Endothelial cell of umbilical vein (primary cell): ENCODE results near the gene ROBO2. TPM values are rescaled to one million over a fixed set of nuclear protein-coding genes. Genes with fewer than 3 reads are reported as not detected.

ENCODE experiments used
- BruUV-seq: library from RNA; stranded (reverse); fragments of 400-500 nt; replicated peaks from 2 replicates; lab custom pipeline; 2021; lab: Mats Ljungman, UMichigan
- CTCF ChIA-PET: fragments of 300-600, 350-600 bp; sonication (Branson Sonifier 250); formaldehyde crosslinking; loops from one replicate; lab custom pipeline; 2021; ENCODE audit warnings: antibody characterized with exemption, inconsistent platforms; lab: Charles Lee
- POLR2A ChIA-PET: fragments of 300-600, 350-600 bp; sonication (Branson Sonifier 250); formaldehyde crosslinking; loops from one replicate; lab custom pipeline; 2021; ENCODE audit warnings: antibody characterized with exemption, inconsistent platforms; lab: Charles Lee
- DNase-seq: peaks from one replicate; pipeline ENCODE4 v3.0.0-alpha.2; 2011; ENCODE audit warnings: low read depth, low spot score
- FAIRE-seq: peaks from 2 replicates; lab custom pipeline; 2011; peaks lifted over from hg19 to GRCh38; lab: Jason Lieb, UNC
- H2AFZ ChIP-seq: 2 replicates; pipeline ENCODE4 v1.6.0; 2012; ENCODE audit warnings: low read depth, low read length, control low read depth, inconsistent platforms
- H3K27ac ChIP-seq: 2 replicates; pipeline ENCODE4 v1.5.1; 2011; ENCODE audit warnings: low read depth, mild to moderate bottlenecking, control low read depth, low read length, moderate library complexity; ENCODE audit not compliant: insufficient read depth
- H3K27me3 ChIP-seq, 2 experiments: 2 replicates each; pipeline versions ENCODE4 v1.6.0 to v1.6.1; 2011; ENCODE audit warnings: low read length in 2 of 2, mixed read lengths in 1 of 2; ENCODE audit not compliant: control insufficient read depth in 2 of 2, insufficient read depth in 2 of 2
- H3K36me3 ChIP-seq, 2 experiments: 2 replicates in 1 of 2; 3 replicates in 1 of 2; pipeline ENCODE4 v1.5.1; 2011; ENCODE audit warnings: low read length in 2 of 2, mild to moderate bottlenecking in 1 of 2, moderate library complexity in 1 of 2; ENCODE audit not compliant: control insufficient read depth in 2 of 2, insufficient read depth in 2 of 2; ENCODE audit errors: extremely low read depth in 1 of 2
- H3K4me1 ChIP-seq: 3 replicates; pipeline ENCODE4 v1.5.1; 2011; ENCODE audit warnings: mild to moderate bottlenecking, low read length; ENCODE audit not compliant: control insufficient read depth, insufficient read depth; ENCODE audit errors: extremely low read depth
- H3K4me2 ChIP-seq: 2 replicates; pipeline ENCODE4 v1.6.1; 2011; ENCODE audit warnings: low read length, control low read depth, mixed read lengths; ENCODE audit not compliant: insufficient read depth
- H3K4me3 ChIP-seq, 3 experiments: fragments of 200-600 bp in 1 of 3; sonication (generic), shearing (Covaris generic) in 1 of 3; replicated peaks in 1 of 3; 2 replicates each; pipeline ENCODE4 v1.5.1; 2011 to 2016; ENCODE audit warnings: control low read depth in 3 of 3, low read length in 3 of 3, mild to moderate bottlenecking in 2 of 3, inconsistent platforms in 1 of 3, low read depth in 1 of 3, moderate library complexity in 1 of 3; ENCODE audit not compliant: insufficient read depth in 1 of 3
- H3K79me2 ChIP-seq: 2 replicates; pipeline ENCODE4 v1.6.0; 2012; ENCODE audit warnings: low read length, inconsistent platforms; ENCODE audit not compliant: control insufficient read depth, insufficient read depth
- H3K9ac ChIP-seq: replicated peaks from 2 replicates; pipeline ENCODE3; 2011; ENCODE audit warnings: low read length, control low read depth; ENCODE audit not compliant: insufficient read depth; ENCODE audit errors: extremely low read depth
- H3K9me1 ChIP-seq: replicated peaks from 3 replicates; pipeline ENCODE4 v1.6.0; 2011; ENCODE audit warnings: mild to moderate bottlenecking, low read length; ENCODE audit not compliant: control insufficient read depth, insufficient read depth; ENCODE audit errors: extremely low read depth
- H3K9me3 ChIP-seq: replicated peaks from 2 replicates; pipeline ENCODE4 v1.5.1; 2012; ENCODE audit warnings: low read length, inconsistent platforms; ENCODE audit not compliant: control insufficient read depth, insufficient read depth
- H4K20me1 ChIP-seq: replicated peaks from 2 replicates; pipeline ENCODE3; 2011; ENCODE audit warnings: mild to moderate bottlenecking, low read length; ENCODE audit not compliant: control insufficient read depth, insufficient read depth; ENCODE audit errors: extremely low read depth
- CTCF ChIP-seq, 2 donors: IDR thresholded peaks; 1 replicate in 1 of 2; 2 replicates in 1 of 2; pipeline ENCODE4 v1.5.1; 2011; ENCODE audit warnings: low read length in 2 of 2, mild to moderate bottlenecking in 2 of 2, moderate library complexity in 2 of 2, control low read depth in 1 of 2, inconsistent platforms in 1 of 2, low read depth in 1 of 2; ENCODE audit not compliant: insufficient read depth in 1 of 2; ENCODE audit errors: extremely low read depth in 1 of 2
- FOS ChIP-seq: IDR thresholded peaks from 2 replicates; pipeline ENCODE4 v1.6.1; 2011; ENCODE audit warnings: mild to moderate bottlenecking, low read length, moderate library complexity, borderline replicate concordance; ENCODE audit not compliant: insufficient read depth
- GATA2 ChIP-seq: IDR thresholded peaks from 2 replicates; pipeline ENCODE4 v1.7.0; 2011; ENCODE audit warnings: low read depth, mild to moderate bottlenecking, moderate library complexity, mixed read lengths, low read length; ENCODE audit not compliant: insufficient read length, insufficient read depth
- JUN ChIP-seq: IDR thresholded peaks from 2 replicates; pipeline ENCODE4 v1.6.1; 2011; ENCODE audit warnings: borderline replicate concordance, low read depth; ENCODE audit not compliant: insufficient read length, insufficient read depth
- MAX ChIP-seq: IDR thresholded peaks from 2 replicates; pipeline ENCODE4 v1.6.1; 2011; ENCODE audit not compliant: insufficient read depth, insufficient read length
- MYC ChIP-seq: IDR thresholded peaks from one replicate; pipeline ENCODE4 v1.6.1; 2011; ENCODE audit warnings: mild to moderate bottlenecking, low read depth, low read length
- POLR2A ChIP-seq: IDR thresholded peaks from 2 replicates; pipeline ENCODE4 v1.6.1; 2012; ENCODE audit warnings: low read depth, mild to moderate bottlenecking, control low read depth, low read length
- POLR2AphosphoS5 ChIP-seq: IDR thresholded peaks from 2 replicates; pipeline ENCODE4 v1.6.1; 2012; ENCODE audit warnings: low read depth, mild to moderate bottlenecking, control low read depth, low read length, moderate library complexity; ENCODE audit not compliant: insufficient read depth
- dilution Hi-C: fragments of 300-500 bp; cut with MboI; formaldehyde crosslinking; loops from one replicate; pipeline ENCODE4 v1.15.0; 2019; ENCODE audit warnings: low sequenced_read_pairs; ENCODE audit not compliant: extremely low pct_ligation_motif_present
- intact Hi-C: fragments of 100-400 bp; cut with micrococcal nuclease; formaldehyde crosslinking; loops from one replicate; pipeline ENCODE4 v1.10.0; 2022
- polyA plus RNA-seq, 4 experiments: library from polyadenylated mRNA; depleted of rRNA in 3 of 4; stranded (reverse) in 3 of 4; unstranded in 1 of 4; fragments of >200 nt; gene quantifications; 2 replicates each; pipeline versions ENCODE4 v1.2.1 to v1.2.3, GENCODE V29; 2011 to 2012; ENCODE audit warnings: missing spikeins in 1 of 4
- total RNA-seq: library from RNA; stranded (reverse); gene quantifications from 2 replicates; pipeline ENCODE4 v1.2.3, GENCODE V29; 2021

ROBO2 gene
- total and polyA plus RNA-seq, 2 donors (not counting 3 experiments of a cell fraction or from before 2014, with no cell fraction given): not detected

GRCh38 chr3:77026904-77027634 is 12.8 kb upstream of the ROBO2 start:
- no peak for TF ChIP-seq JUN
- no peak overlapping the region for H3K9ac ChIP-seq

GRCh38 chr3:77028005-77028404 is 11.9 kb upstream of the ROBO2 start:
- H3K27me3 ChIP-seq: no peaks in the 10 kb centered on the region
- no peaks in the 10 kb centered on the region for H3K4me1 ChIP-seq
- H3K4me3 ChIP-seq: no peak overlapping the region
- H2AFZ ChIP-seq: no peak overlapping the region
- no peaks in the 10 kb centered on the region for H3K9me1 ChIP-seq
- ChIA-PET CTCF (no interaction called here), POLR2A (no interaction called here)
- H3K79me2 ChIP-seq: no peaks in the 10 kb centered on the region
- FAIRE-seq (no peak), DNase-seq (no peak)
- intact Hi-C loops: no loop called here
- no TSS peak for BruUV-seq
- no peak overlapping the region for H3K9ac ChIP-seq
- TF ChIP-seq JUN (no peak), POLR2AphosphoS5 (no peak), CTCF (IDR thresholded peaks at IDR 0.05; ENCODE audit: extremely low read depth in 1 of 2, insufficient read depth in 1 of 2, low read depth in 1 of 2, low read length in 2 of 2) (no peak), MAX (no peak), MYC (no peak), POLR2A (no peak), GATA2 (no peak), FOS (no peak)
- H3K27ac ChIP-seq: no peak overlapping the region
- H4K20me1 ChIP-seq: no peaks in the 10 kb centered on the region
- H3K4me2 ChIP-seq: no peak overlapping the region
- dilution Hi-C loops: no loop called here
- no peaks in the 10 kb centered on the region for H3K9me3 ChIP-seq
- no peaks in the 10 kb centered on the region for H3K36me3 ChIP-seq

More at GRCh38 chr3:77026904-77027634, 12.8 kb upstream of the ROBO2 start:
- no TSS peak for BruUV-seq
- H3K27me3 ChIP-seq: no peaks in the 10 kb centered on the region
- intact Hi-C loops (no loop called here), dilution Hi-C loops (no loop called here)
- H3K79me2 ChIP-seq: no peaks in the 10 kb centered on the region
- no peaks in the 10 kb centered on the region for H4K20me1 ChIP-seq
- ChIA-PET POLR2A (no interaction called here), CTCF (no interaction called here)
- no peak overlapping the region for H3K4me2 ChIP-seq
- DNase-seq (no peak), FAIRE-seq (no peak)
- no peak overlapping the region for H3K4me3 ChIP-seq
- no peaks in the 10 kb centered on the region for H3K9me3 ChIP-seq
- H3K9me1 ChIP-seq: no peaks in the 10 kb centered on the region
- no peaks in the 10 kb centered on the region for H3K4me1 ChIP-seq
- H2AFZ ChIP-seq: no peak overlapping the region
- no peak overlapping the region for H3K27ac ChIP-seq
- no peaks in the 10 kb centered on the region for H3K36me3 ChIP-seq
